ENCODE results near the gene OXT. TPM values are rescaled to one million over a fixed set of nuclear protein-coding genes. Genes with fewer than 3 reads are reported as not detected.

The OXT gene
- total and polyA plus RNA-seq, 2 of the 13 experiments (the other 11 are each of a cell fraction or from before 2014, with no cell fraction given), result not detected

- no peak for TF ChIP-seq CREB1 (IDR thresholded peaks at IDR 0.05)
- no peak for TF ChIP-seq CREB1 (CRISPR knock-in tag; IDR thresholded peaks at IDR 0.05)
- 0 out of 2 replicates have a peak, but pooled peaks have one; percentile 40 for TF ChIP-seq PHF21A (CRISPR knock-in tag; IDR thresholded peaks at IDR 0.05)
- TF ChIP-seq NR2F6 (IDR thresholded peaks at IDR 0.05), result no peak
- 0 out of 2 replicates have a peak, but pooled peaks have one; percentile 12 for TF ChIP-seq NR2F6 (CRISPR knock-in tag; IDR thresholded peaks at IDR 0.05)
- TF ChIP-seq SALL1 (CRISPR knock-in tag; IDR thresholded peaks at IDR 0.05), result peak; percentile 11; the same call in 1 of the 2 replicates
- TF ChIP-seq ATF2 (CRISPR knock-in tag; IDR thresholded peaks at IDR 0.05), result 0 out of 2 replicates have a peak, but pooled peaks have one; percentile 10
- TF ChIP-seq PHB2 (IDR thresholded peaks at IDR 0.05; ENCODE audit: partially characterized antibody), result no peak
- TF ChIP-seq FOXP1 (IDR thresholded peaks at IDR 0.05), result no peak
- TF ChIP-seq FOXP1 (CRISPR knock-in tag; IDR thresholded peaks at IDR 0.05), result peak; percentile 52
- TF ChIP-seq ZNF430 (CRISPR knock-in tag; IDR thresholded peaks at IDR 0.05), result no peak
- TF ChIP-seq CEBPB (IDR thresholded peaks at IDR 0.05; ENCODE audit: borderline replicate concordance, low read depth, low read length), result peak; percentile 61; the same call in 1 of the 2 replicates
- TF ChIP-seq CEBPG (CRISPR knock-in tag; IDR thresholded peaks at IDR 0.05), result peak; percentile 53
- TF ChIP-seq ZFP90 (CRISPR knock-in tag; IDR thresholded peaks at IDR 0.05; ENCODE audit: borderline replicate concordance), result 0 out of 2 replicates have a peak, but pooled peaks have one; percentile 18
- TF ChIP-seq FOXO1 (CRISPR knock-in tag; IDR thresholded peaks at IDR 0.05), result no peak
- TF ChIP-seq ZNF362 (CRISPR knock-in tag; IDR thresholded peaks at IDR 0.05; ENCODE audit: borderline replicate concordance), result 0 out of 2 replicates have a peak, but pooled peaks have one; percentile 11
- TF ChIP-seq ZFP91 (CRISPR knock-in tag; IDR thresholded peaks at IDR 0.05; ENCODE audit: borderline replicate concordance), result 0 out of 2 replicates have a peak, but pooled peaks have one; percentile 27
- 0 out of 2 replicates have a peak, but pooled peaks have one; percentile 29 for TF ChIP-seq ZNF768 (CRISPR knock-in tag; IDR thresholded peaks at IDR 0.05)
- no peak for TF ChIP-seq THRA (CRISPR knock-in tag; IDR thresholded peaks at IDR 0.05; ENCODE audit: borderline replicate concordance)
- TF ChIP-seq MAX (IDR thresholded peaks at IDR 0.05), result 0 out of 2 replicates have a peak, but pooled peaks have one; percentile 35
- TF ChIP-seq FOSL2 (CRISPR knock-in tag; IDR thresholded peaks at IDR 0.05), result peak; percentile 17; the same call in 1 of the 2 replicates
- TF ChIP-seq TEAD3 (CRISPR knock-in tag; optimal IDR thresholded peaks at IDR 0.05; ENCODE audit: borderline replicate concordance), result peak; percentile 55
- TF ChIP-seq ZNF460 (CRISPR knock-in tag; IDR thresholded peaks at IDR 0.05; ENCODE audit: borderline replicate concordance), result peak; percentile 34; the same call in 1 of the 2 replicates
Measured at GRCh38 chr20:3067139-3068014, 4.0 kb upstream of the OXT start (continued).
